Activated B cell treated with CpG ODN at 0.5 μM for 24 hours (primary cell): ENCODE results near the gene VCL. TPM values are rescaled to one million over a fixed set of nuclear protein-coding genes. Genes with fewer than 3 reads are reported as not detected.
"Not testable (repeated sequence)": the region's sequence is repeated elsewhere in the genome, so short reads cannot be mapped to it uniquely, and the experiment has no call there.

Source experiments
- ATAC-seq: fragments of 200-7000 bp; cut with Tn5 transposase; one replicate; pipeline ENCODE4 v1.10.0; 2021; ENCODE audit warnings: low read depth, mild to moderate bottlenecking, moderate library complexity
- CTCF ChIA-PET: fragments of 350-600 bp; sonication (Branson Sonifier 250); formaldehyde crosslinking; loops from one replicate; lab custom pipeline; 2021; ENCODE audit warnings: antibody characterized with exemption; lab: Charles Lee
- POLR2A ChIA-PET: fragments of 350-600 bp; sonication (Branson Sonifier 250); formaldehyde crosslinking; loops from one replicate; lab custom pipeline; 2021; ENCODE audit warnings: antibody characterized with exemption; lab: Charles Lee
- DNase-seq: peaks from one replicate; pipeline ENCODE4 v3.0.0; 2022
- H3K27ac Mint-ChIP-seq: one replicate; pipeline ENCODE4 v1.8.0; 2020; ENCODE audit warnings: mixed read lengths
- H3K27me3 Mint-ChIP-seq: one replicate; pipeline ENCODE4 v1.8.0; 2021; ENCODE audit warnings: mixed read lengths
- H3K36me3 Mint-ChIP-seq: one replicate; pipeline ENCODE4 v1.8.0; 2021; ENCODE audit warnings: low read depth, mixed read lengths
- H3K4me1 Mint-ChIP-seq: one replicate; pipeline ENCODE4 v1.8.0; 2021; ENCODE audit warnings: mixed read lengths
- H3K4me3 Mint-ChIP-seq: one replicate; pipeline ENCODE4 v1.8.0; 2020; ENCODE audit warnings: mild to moderate bottlenecking, mixed read lengths
- H3K9me3 Mint-ChIP-seq: one replicate; pipeline ENCODE4 v1.8.0; 2020; ENCODE audit warnings: mixed read lengths
- CTCF ChIP-seq: fragments of 200-600 bp; IDR thresholded peaks from one replicate; pipeline ENCODE4 v1.8.0; 2022; ENCODE audit warnings: antibody characterized with exemption, mild to moderate bottlenecking
- intact Hi-C: fragments of 100-400 bp; cut with micrococcal nuclease; formaldehyde crosslinking; loops from one replicate; pipeline ENCODE4 v1.15.1; 2024
- total RNA-seq: library from RNA; stranded (reverse); gene quantifications from 2 replicates; pipeline ENCODE4 v1.2.3, GENCODE V29; 2022

The VCL gene
- total RNA-seq, 1 donor from 2014 or later = 21.3 TPM

- DNase-seq = no peak
- H3K36me3 Mint-ChIP-seq = peaks cover 76% of the 10 kb centered on the region
- intact Hi-C loops = no loop called here
- no peak for TF ChIP-seq CTCF
- H3K4me1 Mint-ChIP-seq = no peaks in the 10 kb centered on the region
- ChIA-PET POLR2A (interaction anchor here (1.2 kb wide), 1 partner anchor 16 kb away, joined by 3 read pairs; the partner anchor contains the start of genes ADK and AP3M1), CTCF (interaction anchor here (0.7 to 1.9 kb wide), 3 partner anchors 17 to 184 kb away, joined by 3 to 4 read pairs (median 3); partner anchors contain the start of genes ADK and AP3M1)
- no peaks in the 10 kb centered on the region for H3K27me3 Mint-ChIP-seq
- no peak overlapping the region for H3K4me3 Mint-ChIP-seq
- H3K9me3 Mint-ChIP-seq = no peaks in the 10 kb centered on the region
- H3K27ac Mint-ChIP-seq = no peak overlapping the region
- no peak for ATAC-seq
These were observed 136.3 kb downstream of the VCL start for GRCh38 chr10:74133923-74134820.

GRCh38 chr10:74135452-74135851, 137.5 kb downstream of the VCL start:
- no peak for TF ChIP-seq CTCF
- Mint-ChIP-seq H3K27ac (no peak overlapping the region), H3K4me1 (no peaks in the 10 kb centered on the region), H3K27me3 (no peaks in the 10 kb centered on the region), H3K36me3 (peaks cover 67% of the 10 kb centered on the region), H3K4me3 (no peak overlapping the region), H3K9me3 (no peaks in the 10 kb centered on the region)
- POLR2A ChIA-PET = no interaction called here
- no peak for DNase-seq
- CTCF ChIA-PET = no interaction called here
- intact Hi-C loops = no loop called here
- ATAC-seq = no peak

GRCh38 chr10:74137992-74138391, 140.1 kb downstream of the VCL start:
- H3K27me3 Mint-ChIP-seq = no peaks in the 10 kb centered on the region
- no peak overlapping the region for H3K27ac Mint-ChIP-seq
- H3K4me3 Mint-ChIP-seq = no peak overlapping the region
- ChIA-PET CTCF (interaction anchor here (1.0 to 1.5 kb wide), 5 partner anchors 15 to 252 kb away, joined by 3 to 4 read pairs (median 4); no protein-coding TSS in a partner anchor), POLR2A (interaction anchor here (0.6 to 1.3 kb wide), 3 partner anchors 30 to 109 kb away, joined by 3 to 7 read pairs (median 3); no protein-coding TSS in a partner anchor)
- peaks cover 6% of the 10 kb centered on the region for H3K4me1 Mint-ChIP-seq
- H3K9me3 Mint-ChIP-seq = no peaks in the 10 kb centered on the region
- H3K36me3 Mint-ChIP-seq = peaks cover 52% of the 10 kb centered on the region
- no peak for ATAC-seq
- no peak for DNase-seq
- intact Hi-C loops = no loop called here
- TF ChIP-seq CTCF = no peak

- H3K27ac Mint-ChIP-seq, H3K27me3 Mint-ChIP-seq, H3K9me3 Mint-ChIP-seq, H3K4me3 Mint-ChIP-seq, H3K4me1 Mint-ChIP-seq, ATAC-seq, intact Hi-C loops, DNase-seq: not testable (repeated sequence)
- ChIA-PET POLR2A (interaction anchor here (0.6 to 1.3 kb wide), 5 partner anchors 30 to 108 kb away, joined by 3 to 8 read pairs (median 3); no protein-coding TSS in a partner anchor), CTCF (interaction anchor here (0.7 to 1.5 kb wide), 4 partner anchors 16 to 95 kb away, joined by 3 to 4 read pairs (median 4); no protein-coding TSS in a partner anchor)
- H3K36me3 Mint-ChIP-seq = peaks cover 46% of the 10 kb centered on the region
These were observed 140.7 kb downstream of the VCL start for GRCh38 chr10:74138596-74138995.

- CTCF ChIA-PET = no interaction called here
- intact Hi-C loops = loop anchor here (1.0 kb wide), 1 partner anchor 10 kb away; the partner anchor contains the start of gene AP3M1
- no peak for ATAC-seq
- TF ChIP-seq CTCF = no peak
- Mint-ChIP-seq H3K36me3 (peaks cover 37% of the 10 kb centered on the region), H3K9me3 (no peaks in the 10 kb centered on the region), H3K4me1 (peaks cover 7% of the 10 kb centered on the region), H3K27me3 (no peaks in the 10 kb centered on the region), H3K4me3 (no peak overlapping the region), H3K27ac (no peak overlapping the region)
- POLR2A ChIA-PET = no interaction called here
- DNase-seq = no peak
These were observed 142.1 kb downstream of the VCL start for GRCh38 chr10:74139981-74140380.
